Neural cell (in vitro differentiated cells): Measurements from ENCODE around the gene ASCL1. TPM values are rescaled to one million over a fixed set of nuclear protein-coding genes. Genes with fewer than 3 reads are reported as not detected.
A peak's percentile ranks its signal among the peaks of the same experiment; 100 is the strongest.

Source experiments
- H2AFZ ChIP-seq: fragments of 200-600, 300-800 bp; sonication (generic), shearing (Covaris generic); 2 replicates; pipeline ENCODE4 v1.6.0; 2014; ENCODE audit warnings: low read depth, mild to moderate bottlenecking, antibody characterized with exemption, low read length, moderate library complexity
- H3F3A ChIP-seq: fragments of 200-600 bp; shearing (Covaris generic); 2 replicates; pipeline ENCODE4 v1.6.1; 2016; ENCODE audit warnings: mild to moderate bottlenecking, moderate library complexity, mixed read lengths, antibody characterized with exemption, low read length; ENCODE audit not compliant: insufficient read depth, poor library complexity, severe bottlenecking
- H3K27ac ChIP-seq: fragments of 200-600, 300-800 bp; sonication (generic), shearing (Covaris generic); 2 replicates; pipeline ENCODE4 v1.5.1; 2014; ENCODE audit warnings: mild to moderate bottlenecking, low read length, moderate library complexity
- H3K27me3 ChIP-seq: fragments of 300-800, 200-600 bp; sonication (generic), shearing (Covaris generic); 2 replicates; pipeline ENCODE4 v1.6.0; 2014; ENCODE audit warnings: mild to moderate bottlenecking, low read depth, low read length, moderate library complexity; ENCODE audit not compliant: insufficient read depth
- H3K36me3 ChIP-seq: fragments of 300-800, 200-600 bp; sonication (generic), shearing (Covaris generic); 2 replicates; pipeline ENCODE4 v1.5.1; 2014; ENCODE audit warnings: mild to moderate bottlenecking, antibody characterized with exemption, low read length, moderate library complexity; ENCODE audit not compliant: insufficient read depth
- H3K4me2 ChIP-seq: fragments of 300-800, 200-600 bp; sonication (generic), shearing (Covaris generic); 2 replicates; pipeline ENCODE4 v1.6.0; 2014; ENCODE audit warnings: mild to moderate bottlenecking, low read length
- H3K4me3 ChIP-seq: fragments of 300-800, 200-600 bp; sonication (generic), shearing (Covaris generic); 2 replicates; pipeline ENCODE4 v1.5.1; 2014; ENCODE audit warnings: mild to moderate bottlenecking, low read length, moderate library complexity
- H3K79me2 ChIP-seq: fragments of 200-600 bp; shearing (Covaris generic); replicated peaks from 2 replicates; pipeline ENCODE4 v1.6.0; 2014; ENCODE audit warnings: mild to moderate bottlenecking, low read length, moderate library complexity; ENCODE audit not compliant: insufficient read depth
- H3K9ac ChIP-seq: fragments of 300-800, 200-600 bp; sonication (generic), shearing (Covaris generic); 2 replicates; pipeline ENCODE4 v1.6.1; 2016; ENCODE audit warnings: mild to moderate bottlenecking, low read length, mixed read lengths
- H3K9me2 ChIP-seq: fragments of 200-600 bp; shearing (Covaris generic); 2 replicates; pipeline ENCODE4 v1.6.1; 2016; ENCODE audit warnings: mild to moderate bottlenecking, low read length, mixed read lengths; ENCODE audit not compliant: insufficient read depth
- H3K9me3 ChIP-seq: fragments of 200-600, 300-800 bp; sonication (generic), shearing (Covaris generic); 2 replicates; pipeline ENCODE4 v1.6.1; 2016; ENCODE audit warnings: mild to moderate bottlenecking, mixed run types, low read length, moderate library complexity, mixed read lengths
- H4K20me1 ChIP-seq: fragments of 200-600 bp; shearing (Covaris generic); 2 replicates; pipeline ENCODE4 v1.6.1; 2016; ENCODE audit warnings: mild to moderate bottlenecking, mixed run types; ENCODE audit not compliant: insufficient read depth
- CTCF ChIP-seq: fragments of 450-650 bp; IDR thresholded peaks from 2 replicates; pipeline ENCODE4 v1.5.1; 2014; ENCODE audit warnings: antibody characterized with exemption, mild to moderate bottlenecking, moderate library complexity; ENCODE audit not compliant: poor library complexity, severe bottlenecking
- EP300 ChIP-seq: fragments of 450-650 bp; conservative IDR thresholded peaks from 2 replicates; pipeline ENCODE4 v1.6.1; 2014; ENCODE audit warnings: antibody characterized with exemption, mild to moderate bottlenecking, moderate library complexity; ENCODE audit not compliant: poor library complexity, severe bottlenecking
- EZH2 ChIP-seq: fragments of 200-600, 300-800 bp; shearing (Covaris generic), sonication (generic); IDR thresholded peaks from 2 replicates; pipeline ENCODE4 v1.6.1; 2014; ENCODE audit warnings: antibody characterized with exemption, low read length, borderline replicate concordance, mild to moderate bottlenecking; ENCODE audit not compliant: insufficient read depth, poor library complexity, severe bottlenecking
- MXI1 ChIP-seq: fragments of 450-650 bp; conservative IDR thresholded peaks from 2 replicates; pipeline ENCODE4 v1.6.1; 2014; ENCODE audit warnings: antibody characterized with exemption, mild to moderate bottlenecking; ENCODE audit not compliant: poor library complexity, severe bottlenecking
- POLR2AphosphoS5 ChIP-seq: IDR thresholded peaks from 2 replicates; pipeline ENCODE4 v1.6.1; 2012
- RAD21 ChIP-seq: fragments of 450-650 bp; conservative IDR thresholded peaks from 2 replicates; pipeline ENCODE4 v1.6.1; 2014; ENCODE audit warnings: antibody characterized with exemption, mild to moderate bottlenecking, moderate library complexity
- REST ChIP-seq: IDR thresholded peaks from 2 replicates; pipeline ENCODE4 v1.6.1; 2012; ENCODE audit warnings: borderline replicate concordance
- SMC3 ChIP-seq: fragments of 450-650 bp; conservative IDR thresholded peaks from 2 replicates; pipeline ENCODE4 v1.6.1; 2014; ENCODE audit warnings: antibody characterized with exemption, mild to moderate bottlenecking, moderate library complexity; ENCODE audit not compliant: poor library complexity
- TAF1 ChIP-seq: IDR thresholded peaks from 2 replicates; pipeline ENCODE4 v1.6.1; 2012; ENCODE audit warnings: low read depth
- polyA plus RNA-seq: library from polyadenylated mRNA; depleted of rRNA; stranded (reverse); fragments of >200 nt; gene quantifications from 2 replicates; pipeline ENCODE4 v1.2.3, GENCODE V29; 2014

ASCL1 gene
- polyA plus RNA-seq, 1 donor from 2014 or later, result 3.4 TPM

- Histone ChIP-seq H3K36me3 (no peaks in the 10 kb centered on the region), H2AFZ (no peak overlapping the region), H3K9ac (no peak overlapping the region), H3K27me3 (peaks cover 15% of the 10 kb centered on the region), H3K4me3 (no peak overlapping the region), H3K27ac (no peak overlapping the region), H3K79me2 (no peaks in the 10 kb centered on the region), H3K9me2 (no peaks in the 10 kb centered on the region), H3K4me2 (no peak overlapping the region), H4K20me1 (no peaks in the 10 kb centered on the region), H3K9me3 (no peaks in the 10 kb centered on the region), H3F3A (no peaks in the 10 kb centered on the region)
- TF ChIP-seq REST (no peak), MXI1 (no peak), RAD21 (no peak), POLR2AphosphoS5 (no peak), TAF1 (no peak), EZH2 (no peak), CTCF (no peak), SMC3 (no peak), EP300 (no peak)
Observed at GRCh38 chr12:102946042-102946441, 11.4 kb upstream of the ASCL1 start.

- no peaks in the 10 kb centered on the region for H3K9me2 ChIP-seq
Observed at GRCh38 chr12:102948941-102949352, 8.5 kb upstream of the ASCL1 start.

More at GRCh38 chr12:102948941-102949352, 8.5 kb upstream of the ASCL1 start:
- no peak overlapping the region for H3K4me3 ChIP-seq
- no peak overlapping the region for H3K9ac ChIP-seq
- H3K4me2 ChIP-seq, result no peak overlapping the region
- no peak overlapping the region for H3K27ac ChIP-seq
- no peaks in the 10 kb centered on the region for H3K9me3 ChIP-seq
- no peaks in the 10 kb centered on the region for H3K36me3 ChIP-seq
- H3K27me3 ChIP-seq, result peaks cover 27% of the 10 kb centered on the region
- H3F3A ChIP-seq, result no peaks in the 10 kb centered on the region
- no peaks in the 10 kb centered on the region for H3K79me2 ChIP-seq
- TF ChIP-seq EP300, result peak; percentile 11
- no peak for TF ChIP-seq TAF1
- TF ChIP-seq MXI1, result no peak
- no peak for TF ChIP-seq EZH2
- TF ChIP-seq SMC3, result peak; percentile 98
- TF ChIP-seq REST, result no peak
- peak; percentile 94 for TF ChIP-seq CTCF
- no peak for TF ChIP-seq POLR2AphosphoS5
- TF ChIP-seq RAD21, result peak; percentile 95
- H4K20me1 ChIP-seq, result no peaks in the 10 kb centered on the region
- H2AFZ ChIP-seq, result no peak overlapping the region
